HG03575 (cell line): ENCODE results near the gene RABL2B.

Source experiments
- ATAC-seq: cut with Tn5 transposase; IDR thresholded peaks from one replicate; pipeline ENCODE4 v1.9.1; 2021; ENCODE audit not compliant: unreplicated experiment, insufficient number of reproducible peaks, low FRiP score; ENCODE audit errors: extremely low read depth

Gene RABL2B

GRCh38 chr22:50726643-50727340, 56.6 kb downstream of the RABL2B start:
- ATAC-seq, result no peak

- no peak for ATAC-seq
Observed at GRCh38 chr22:50725597-50725996, 57.8 kb downstream of the RABL2B start.

GRCh38 chr22:50724616-50725015, 58.8 kb downstream of the RABL2B start:
- ATAC-seq, result no peak

GRCh38 chr22:50723991-50724390, 59.4 kb downstream of the RABL2B start:
- no peak for ATAC-seq

- no peak for ATAC-seq
Observed at GRCh38 chr22:50722716-50723428, 60.6 kb downstream of the RABL2B start.

GRCh38 chr22:50722048-50722701, 61.3 kb downstream of the RABL2B start:
- no peak for ATAC-seq

GRCh38 chr22:50721257-50721844, 62.1 kb downstream of the RABL2B start:
- no peak for ATAC-seq

- ATAC-seq, result no peak
Observed at GRCh38 chr22:50720301-50721256, 62.9 kb downstream of the RABL2B start.

GRCh38 chr22:50719814-50720300, 63.6 kb downstream of the RABL2B start:
- no peak for ATAC-seq

GRCh38 chr22:50718352-50718709, 65.1 kb downstream of the RABL2B start:
- ATAC-seq, result no peak

GRCh38 chr22:50717709-50718351, 65.6 kb downstream of the RABL2B start:
- no peak for ATAC-seq
